HG03460 (cell line): ENCODE measurements around the gene B3GLCT.

Experiments
- ATAC-seq: cut with Tn5 transposase; IDR thresholded peaks from one replicate; pipeline ENCODE4 v1.9.1; 2021; ENCODE audit not compliant: unreplicated experiment

The B3GLCT gene

GRCh38 chr13:31221057-31221456, 21.3 kb downstream of the B3GLCT start:
- no peak for ATAC-seq

- ATAC-seq: no peak
Measured at GRCh38 chr13:31223215-31223614, 23.4 kb downstream of the B3GLCT start.

GRCh38 chr13:31223640-31224039, 23.9 kb downstream of the B3GLCT start:
- no peak for ATAC-seq

GRCh38 chr13:31224174-31224669, 24.4 kb downstream of the B3GLCT start:
- no peak for ATAC-seq

GRCh38 chr13:31224963-31225559, 25.3 kb downstream of the B3GLCT start:
- ATAC-seq: no peak

- ATAC-seq: no peak
Measured at GRCh38 chr13:31225998-31226675, 26.4 kb downstream of the B3GLCT start.

- ATAC-seq: no peak
Measured at GRCh38 chr13:31227063-31227462, 27.3 kb downstream of the B3GLCT start.

- ATAC-seq: no peak
Measured at GRCh38 chr13:31227870-31228269, 28.1 kb downstream of the B3GLCT start.

- ATAC-seq: no peak
Measured at GRCh38 chr13:31234729-31235128, 35.0 kb downstream of the B3GLCT start.

GRCh38 chr13:31236211-31236786, 36.5 kb downstream of the B3GLCT start:
- no peak for ATAC-seq

- ATAC-seq: no peak
Measured at GRCh38 chr13:31240921-31241320, 41.1 kb downstream of the B3GLCT start.

GRCh38 chr13:31242367-31242766, 42.6 kb downstream of the B3GLCT start:
- ATAC-seq: no peak

- ATAC-seq: no peak
Measured at GRCh38 chr13:31242916-31243315, 43.1 kb downstream of the B3GLCT start.

- no peak for ATAC-seq
Measured at GRCh38 chr13:31245598-31246373, 46.0 kb downstream of the B3GLCT start.

- ATAC-seq: no peak
Measured at GRCh38 chr13:31246918-31247317, 47.1 kb downstream of the B3GLCT start.

GRCh38 chr13:31248361-31248760, 48.6 kb downstream of the B3GLCT start:
- no peak for ATAC-seq

GRCh38 chr13:31248965-31249539, 49.3 kb downstream of the B3GLCT start:
- no peak for ATAC-seq

GRCh38 chr13:31250435-31250834, 50.7 kb downstream of the B3GLCT start:
- ATAC-seq: no peak

GRCh38 chr13:31261241-31261640, 61.5 kb downstream of the B3GLCT start:
- no peak for ATAC-seq

GRCh38 chr13:31263346-31263745, 63.6 kb downstream of the B3GLCT start:
- no peak for ATAC-seq

GRCh38 chr13:31264151-31264550, 64.4 kb downstream of the B3GLCT start:
- no peak for ATAC-seq
